Left cardiac atrium (tissue), 4 donors: ENCODE measurements around the gene KIAA0513. TPM values are rescaled to one million over a fixed set of nuclear protein-coding genes. Genes with fewer than 3 reads are reported as not detected.

Source experiments
- ATAC-seq, 2 donors: fragments of 200-7000 bp; cut with Tn5 transposase; one replicate each; pipeline ENCODE4 v1.9.1; 2020; ENCODE audit warnings: mild to moderate bottlenecking in 2 of 2, moderate library complexity in 2 of 2
- DNase-seq: peaks from one replicate; pipeline ENCODE4 v3.0.0-alpha.2; 2020
- intact Hi-C, 2 donors: fragments of 100-400 bp; cut with DNase I; formaldehyde crosslinking; loops; one replicate each; pipeline versions ENCODE4 v1.14.1 to v1.15.1; 2022 to 2023
- total RNA-seq, 2 donors: library from RNA; stranded (reverse); fragmentation: NEBNext Ultra II Directional; extraction: Animal tissue kit (Norgen Biotek cat#: 25700); gene quantifications; one replicate each; pipeline ENCODE4 v1.2.1, GENCODE V29; 2021
- donor health status: DM: no; HTN: yes; CAD: no.
- donor health status: DM: no; HTN: yes; CAD: no; lungs with severe emphysema.
- donor health status: DM: yes; HTN: yes; CAD: no.
- donor health status: Dilated cardiomyopathy.

The KIAA0513 gene
- total RNA-seq, 2 donors from 2014 or later, result 9.2 to 10.4 TPM

DNA sequence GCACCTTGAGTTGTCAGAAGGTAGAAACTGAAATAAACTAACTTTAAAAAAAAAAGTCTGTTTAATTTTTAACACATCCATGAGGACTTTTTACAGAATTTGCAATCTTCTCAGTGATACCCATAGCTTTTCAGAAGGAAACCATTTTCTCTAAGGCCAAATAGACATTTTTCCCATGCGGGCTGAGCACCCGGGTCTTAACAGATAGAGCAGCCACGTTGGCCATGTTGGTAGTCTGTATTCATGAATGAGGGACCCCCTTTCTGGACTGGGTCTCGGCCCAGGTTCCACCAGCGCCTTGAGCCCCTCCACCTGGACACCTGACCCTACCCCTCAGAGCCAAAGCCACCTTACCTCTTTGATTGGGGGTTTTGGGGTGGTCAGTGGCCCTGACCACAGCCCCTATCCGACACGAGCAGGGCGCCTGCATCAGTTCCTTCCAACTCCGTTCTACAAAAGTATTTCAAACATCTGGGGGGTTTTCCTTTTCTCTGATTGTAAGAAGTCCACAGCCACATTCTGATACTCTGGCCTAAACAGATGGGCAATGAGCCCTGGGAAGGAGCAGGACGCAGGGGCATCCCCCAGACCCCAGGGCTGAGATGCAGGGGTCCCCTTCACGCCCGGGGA is 66.7 kb downstream of the KIAA0513 start:
- intact Hi-C loops, result no loop called here
- no peak for DNase-seq
- ATAC-seq, result no peak

DNA sequence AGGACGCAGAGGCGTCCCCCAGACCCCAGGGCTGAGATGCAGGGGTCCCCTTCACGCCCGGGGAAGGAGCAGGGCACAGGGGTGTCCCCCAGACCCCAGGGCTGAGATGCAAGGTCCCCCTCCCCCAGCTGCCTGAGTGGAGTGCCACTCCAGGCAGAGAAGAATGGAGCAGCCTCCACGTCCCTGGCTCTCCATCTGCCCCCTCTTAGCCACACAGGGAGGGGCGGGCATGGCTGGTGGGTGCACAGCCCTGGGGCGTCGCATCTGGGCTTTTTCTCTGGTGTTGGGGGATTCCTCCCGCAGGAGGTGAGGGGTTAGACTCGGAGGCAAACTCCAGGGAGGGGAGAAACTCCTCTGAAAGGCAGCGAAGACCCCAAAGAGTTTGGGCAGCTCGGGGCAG is 67.2 kb downstream of the KIAA0513 start:
- DNase-seq, result no peak
- intact Hi-C loops, result no loop called here
- peak in 1 of 2 donors; percentile 14 for ATAC-seq

DNA sequence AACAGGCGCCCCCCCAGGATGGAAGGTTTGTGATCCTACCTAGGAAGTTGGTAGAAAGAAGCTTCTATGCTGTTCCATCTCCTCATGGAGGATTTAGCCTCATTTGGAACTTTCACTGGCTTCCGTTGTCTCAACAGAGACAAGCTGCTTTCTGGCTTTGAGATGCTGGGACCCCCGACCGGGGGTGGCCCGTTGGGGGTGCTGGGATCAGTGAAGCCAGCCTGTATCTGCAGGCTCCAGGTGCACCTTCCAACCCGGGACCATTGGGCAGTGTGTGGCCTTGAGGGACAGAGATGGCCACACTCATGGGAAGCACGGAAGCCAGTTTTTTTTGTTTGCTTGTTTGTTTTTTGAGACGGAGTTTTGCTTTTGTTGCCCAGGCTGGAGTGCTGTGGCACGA is 69.3 kb downstream of the KIAA0513 start:
- DNase-seq, result no peak
- intact Hi-C loops, result no loop called here
- no peak for ATAC-seq

DNA sequence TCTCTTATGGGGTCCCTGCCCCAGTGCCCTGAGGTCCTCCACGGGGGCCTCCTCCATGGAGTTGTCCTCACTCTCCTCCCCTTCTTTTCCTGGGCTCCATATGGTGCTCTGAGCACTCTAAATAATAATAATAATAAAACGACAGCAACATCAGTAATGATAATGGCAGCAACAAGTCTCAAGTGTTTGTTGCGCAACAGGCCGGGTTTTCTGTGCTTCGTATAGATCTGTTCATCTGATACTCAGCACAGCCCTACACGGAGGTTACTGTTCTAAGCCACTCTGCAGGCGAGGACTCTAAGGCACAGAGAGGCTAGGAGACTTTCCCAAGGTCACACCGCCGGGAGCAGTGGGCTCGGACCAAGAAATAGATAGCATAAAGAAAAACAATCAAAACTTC is 71.0 kb downstream of the KIAA0513 start:
- intact Hi-C loops, result no loop called here
- ATAC-seq (no peak), DNase-seq (no peak)

DNA sequence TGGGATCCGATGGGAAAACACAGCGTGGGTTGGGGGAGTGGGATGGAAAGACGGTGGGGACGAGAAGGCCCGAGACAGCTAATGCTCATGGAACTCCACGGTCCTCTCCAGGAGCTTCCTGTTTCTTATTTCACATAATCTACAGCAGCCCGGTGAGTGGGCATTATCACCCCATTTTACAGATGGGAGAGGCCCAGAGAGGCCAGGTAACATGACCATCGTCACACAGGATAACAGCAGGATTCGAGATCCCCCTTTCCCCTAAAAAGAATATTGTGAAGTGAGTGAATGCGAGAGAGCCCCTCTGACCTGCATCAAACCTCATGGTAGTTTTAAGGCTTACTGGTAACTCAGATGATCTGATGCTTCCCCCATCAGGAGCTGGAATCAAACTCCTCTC is 72.7 kb downstream of the KIAA0513 start:
- DNase-seq (no peak), ATAC-seq (no peak)
- intact Hi-C loops, result no loop called here

GRCh38 chr16:85101956-85102630 is 74.5 kb downstream of the KIAA0513 start:
- DNase-seq, result no peak
- ATAC-seq, result no peak
- intact Hi-C loops, result no loop called here

- DNase-seq (no peak), ATAC-seq (no peak)
- intact Hi-C loops, result no loop called here
These were observed 75.8 kb downstream of the KIAA0513 start for GRCh38 chr16:85103114-85104079.

DNA sequence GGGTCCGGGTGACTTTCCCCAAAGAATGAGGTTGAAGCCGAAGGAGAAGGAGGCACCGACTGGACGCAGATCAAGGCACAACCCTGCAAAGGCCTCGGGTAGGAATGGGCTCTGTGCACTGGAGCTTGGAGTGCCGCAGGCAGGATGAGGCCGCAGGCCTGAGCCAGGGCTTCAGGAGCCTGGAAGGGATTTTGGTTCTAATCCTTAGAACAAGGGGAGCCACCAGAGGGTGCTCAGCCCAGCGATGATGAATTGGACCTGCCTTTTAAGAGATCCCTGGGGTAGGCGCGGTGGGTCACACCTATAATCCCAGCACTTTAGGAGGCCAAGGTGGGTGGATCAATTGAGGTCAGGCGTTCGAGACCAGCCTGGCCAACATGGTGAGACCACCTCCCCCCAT is 76.6 kb downstream of the KIAA0513 start:
- DNase-seq, result no peak
- intact Hi-C loops, result no loop called here
- ATAC-seq, result no peak

GRCh38 chr16:85104821-85105391 is 77.3 kb downstream of the KIAA0513 start:
- DNase-seq, result no peak
- peak; percentile 63 to 77 for ATAC-seq
- intact Hi-C loops, result no loop called here

DNA sequence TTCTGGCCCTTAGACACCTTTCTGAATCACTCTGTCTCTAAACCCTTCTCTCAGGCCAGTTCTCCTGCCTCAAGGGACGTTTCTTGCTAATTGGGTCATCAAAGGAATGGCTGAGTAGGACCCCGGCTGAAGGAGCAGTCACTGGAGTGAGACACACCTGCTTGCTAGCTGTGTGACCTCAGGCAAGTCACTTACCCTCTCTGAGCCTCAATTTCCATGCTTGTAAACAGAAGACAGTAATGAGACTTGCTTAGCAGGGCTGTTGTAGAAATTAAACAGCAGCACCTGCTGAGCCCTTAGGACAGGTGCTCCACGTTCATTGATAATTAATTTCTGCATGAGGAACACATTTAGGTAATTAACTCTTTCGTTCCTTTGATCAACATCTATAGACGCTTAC is 77.9 kb downstream of the KIAA0513 start:
- no peak for DNase-seq
- ATAC-seq, result no peak
- intact Hi-C loops, result no loop called here

GRCh38 chr16:85107083-85107482 is 79.5 kb downstream of the KIAA0513 start:
- no peak for DNase-seq
- no peak for ATAC-seq
- intact Hi-C loops, result no loop called here

DNA sequence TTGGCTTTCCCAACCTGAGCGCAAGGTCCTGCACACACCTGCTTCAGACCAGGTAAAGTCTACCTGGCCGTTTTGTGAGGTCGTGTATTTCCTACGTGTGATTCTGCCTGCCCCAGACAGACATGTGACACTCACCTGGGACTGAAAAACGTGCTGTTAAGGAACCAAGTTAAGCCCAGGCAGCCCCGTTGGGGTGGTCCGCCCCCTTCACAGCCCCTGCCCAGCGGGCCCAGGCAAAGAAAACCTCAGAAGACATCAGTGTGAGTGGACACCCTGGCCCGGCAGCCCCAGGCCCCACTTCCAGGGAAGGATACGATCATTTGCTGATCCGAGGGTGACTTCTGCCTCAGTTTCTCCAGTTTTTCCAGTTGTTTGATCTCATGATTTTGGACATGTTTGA is 79.9 kb downstream of the KIAA0513 start:
- ATAC-seq (no peak), DNase-seq (no peak)
- intact Hi-C loops, result no loop called here

DNA sequence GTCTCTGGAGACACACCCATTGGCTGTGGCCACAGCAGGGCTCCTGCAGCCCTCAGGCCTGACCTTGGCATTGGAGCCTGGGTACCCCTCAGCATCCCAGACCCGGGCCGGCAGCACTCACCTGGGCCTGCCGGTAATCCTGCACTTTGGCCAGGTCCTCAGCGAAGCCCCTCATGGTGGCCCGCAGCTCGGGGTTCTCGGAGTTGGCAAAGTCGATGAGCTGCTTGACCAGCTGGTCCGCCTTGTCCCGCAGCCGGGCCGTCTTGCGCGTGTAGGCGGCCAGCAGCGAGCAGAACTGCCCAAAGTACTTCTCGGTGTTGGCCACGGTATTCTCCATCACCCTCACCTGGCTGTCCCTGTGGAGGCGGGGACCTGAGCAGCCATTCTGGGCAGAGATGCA is 82.5 kb downstream of the KIAA0513 start:
- ATAC-seq (no peak), DNase-seq (no peak)
- intact Hi-C loops, result loop anchor here in 1 of 2 donors (10.0 kb wide), 1 partner anchor 145 kb away; no protein-coding TSS in a partner anchor

- intact Hi-C loops, result loop anchor here in 1 of 2 donors (10.0 kb wide), 1 partner anchor 144 kb away; no protein-coding TSS in a partner anchor
- no peak for DNase-seq
- ATAC-seq, result no peak
These were observed 83.6 kb downstream of the KIAA0513 start for GRCh38 chr16:85111184-85111583.

DNA sequence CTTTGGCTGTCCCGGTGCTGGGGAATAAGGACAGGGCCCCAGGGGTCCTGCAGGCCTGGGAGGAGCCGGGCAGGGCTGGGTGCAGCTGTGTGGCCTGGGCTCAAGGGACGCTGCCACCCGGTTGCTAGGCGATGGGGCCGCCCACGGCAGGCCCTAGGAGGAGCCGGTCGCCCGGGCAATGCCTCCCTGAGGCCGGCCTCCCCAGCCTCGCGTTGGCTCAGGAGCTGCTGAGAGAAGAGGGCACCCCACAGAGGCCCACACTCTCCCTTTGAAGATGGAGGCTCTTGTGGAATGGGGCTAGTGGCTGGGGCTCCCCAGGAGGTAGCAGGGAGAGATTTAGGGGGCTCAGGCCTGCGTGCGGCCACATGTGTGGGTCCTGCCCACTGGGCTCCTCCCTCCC is 84.8 kb downstream of the KIAA0513 start, which contains the start of gene CIBAR2:
CIBAR2 (minus strand) TSS at position 109 of the 400 bp plus-strand sequence. CDS start 120 bp downstream, outside the sequence.
- intact Hi-C loops, result loop anchor here in 1 of 2 donors (10.0 kb wide), 1 partner anchor 142 kb away; no protein-coding TSS in a partner anchor
- DNase-seq, result no peak
- no peak for ATAC-seq

DNA sequence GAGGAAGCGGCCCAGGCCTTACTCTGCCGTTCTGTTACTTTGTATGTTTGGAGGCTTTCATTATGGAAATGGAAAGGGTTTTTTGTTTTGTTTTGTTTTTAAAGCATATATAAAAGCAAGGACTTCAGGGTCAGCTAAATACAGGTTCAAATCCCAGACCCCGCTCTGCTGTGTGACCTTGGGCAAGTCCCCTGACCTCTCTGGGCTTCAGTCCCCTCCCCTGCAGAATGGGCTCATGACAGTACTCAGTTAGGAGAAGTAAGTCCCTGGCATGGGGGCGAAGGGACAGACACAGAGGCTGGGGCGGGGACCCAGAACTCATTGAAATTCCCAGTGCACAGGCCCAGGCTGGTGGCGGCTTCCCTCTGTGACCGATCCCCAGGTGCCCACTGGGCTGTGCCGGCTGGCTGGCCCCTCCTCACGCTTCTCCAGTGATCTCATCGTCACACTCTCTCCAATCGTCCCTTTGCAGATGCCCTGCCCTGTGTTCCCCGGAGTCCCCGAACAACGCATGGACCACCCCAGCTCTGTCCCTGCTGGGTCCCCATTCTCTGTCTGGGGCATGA is 85.7 kb downstream of the KIAA0513 start:
- ATAC-seq (no peak), DNase-seq (no peak)
- intact Hi-C loops, result loop anchor here in 1 of 2 donors (10.0 kb wide), 1 partner anchor 142 kb away; no protein-coding TSS in a partner anchor

DNA sequence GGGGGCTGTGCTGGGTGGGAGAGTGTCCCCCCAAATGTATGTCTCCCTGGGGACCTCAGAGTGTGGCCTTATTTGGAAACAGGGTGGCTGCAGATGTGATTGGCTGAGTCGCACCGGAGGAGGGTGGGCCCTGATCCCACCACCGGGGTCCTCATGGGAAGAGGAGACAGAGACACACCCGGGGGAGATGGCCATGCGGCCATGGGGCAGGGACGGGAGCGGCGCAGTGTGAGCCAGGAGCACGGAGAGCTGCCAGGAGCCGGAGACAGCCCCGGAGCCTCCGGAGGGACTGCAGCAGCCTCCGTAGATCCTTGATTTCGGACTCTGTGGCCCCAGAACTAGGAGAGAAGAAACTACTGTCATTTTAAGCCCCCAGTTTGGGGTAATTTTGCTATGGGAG is 86.3 kb downstream of the KIAA0513 start:
- no peak for ATAC-seq
- no peak for DNase-seq
- intact Hi-C loops, result loop anchor here in 1 of 2 donors (10.0 kb wide), 1 partner anchor 141 kb away; no protein-coding TSS in a partner anchor

DNA sequence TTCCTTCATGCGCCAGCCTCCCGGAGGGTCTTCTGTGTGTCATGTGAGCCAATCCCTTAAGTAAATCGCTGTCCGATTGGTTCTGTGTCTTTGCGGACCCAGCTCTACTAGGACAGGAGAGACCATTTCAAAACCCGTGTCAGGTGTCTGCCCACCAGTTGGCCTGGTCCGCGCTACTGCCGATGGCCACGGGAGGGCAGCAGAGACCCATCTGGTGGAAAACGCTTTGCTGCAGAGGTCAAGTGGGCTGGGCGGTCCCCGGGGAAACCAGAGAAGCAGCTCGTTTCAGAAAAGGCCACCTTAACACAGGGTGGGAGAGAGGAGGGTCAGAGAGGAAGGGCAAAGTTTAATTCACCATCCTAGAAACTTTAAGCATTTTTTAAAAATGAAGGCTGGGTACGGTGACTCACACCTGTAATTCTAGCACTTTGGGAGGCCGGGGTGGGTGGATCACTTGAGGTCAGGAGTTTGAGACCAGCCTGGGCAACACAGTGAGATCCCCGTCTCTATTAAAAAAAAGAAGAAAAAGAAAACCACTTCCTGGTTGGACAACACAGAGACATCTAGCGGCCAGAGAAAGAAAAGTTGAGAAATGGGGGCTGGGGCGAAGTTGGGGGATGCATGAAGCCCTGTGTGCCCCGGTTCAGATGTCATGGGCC is 87.4 kb downstream of the KIAA0513 start:
- ATAC-seq (peak; percentile 88 to 91), DNase-seq (peak; percentile 88)
- intact Hi-C loops, result loop anchor here (5.0 to 10.0 kb wide), 2 partner anchors 132 to 140 kb away; no protein-coding TSS in a partner anchor
